ENCODE data around the gene KRI1.

GRCh38 chr19:10612499-10613119 lies 46.8 kb upstream of the KRI1 start:
- TF ChIP-seq CTCF (IDR thresholded peaks at IDR 0.05) (no peak), POLR2AphosphoS5 (IDR thresholded peaks at IDR 0.05) (peak; percentile 28), POLR2A (IDR thresholded peaks at IDR 0.05) (no peak)
